K562 (cell line): Measurements from ENCODE around the gene GATAD2B. TPM values are rescaled to one million over a fixed set of nuclear protein-coding genes. Genes with fewer than 3 reads are reported as not detected.

ENCODE experiments used
- CHD1 ChIP-seq: fragments of 200-600 bp; sonication (generic); IDR thresholded peaks from one replicate; pipeline ENCODE4 v1.6.1; 2012; ENCODE audit warnings: mild to moderate bottlenecking, moderate library complexity, low read length, inconsistent platforms
- ETV5 ChIP-seq: sonication (generic); formaldehyde crosslinking; IDR thresholded peaks from 2 replicates; pipeline ENCODE4 v1.4.0; 2020; ENCODE audit warnings: low read depth, mild to moderate bottlenecking, missing genetic modification reagents
- FIP1L1 ChIP-seq: fragments of 200-400 bp; formaldehyde crosslinking; IDR thresholded peaks from 2 replicates; pipeline ENCODE4 v1.6.1; 2018; ENCODE audit warnings: mild to moderate bottlenecking, low read depth, low read length; ENCODE audit not compliant: poor library complexity, severe bottlenecking
- HNRNPK ChIP-seq: fragments of 200-400 bp; formaldehyde crosslinking; IDR thresholded peaks from one replicate; pipeline ENCODE4 v1.6.1; 2018; ENCODE audit warnings: mild to moderate bottlenecking, low read depth, low read length; ENCODE audit not compliant: poor library complexity, severe bottlenecking
- MAZ ChIP-seq, 2 experiments: fragments of 450-650 bp in 1 of 2; sonication (generic) in 1 of 2; formaldehyde crosslinking; IDR thresholded peaks in 1 of 2; conservative IDR thresholded peaks in 1 of 2; 2 replicates each; pipeline versions ENCODE4 v1.4.0 to v1.5.0; 2020; ENCODE audit warnings: mild to moderate bottlenecking in 1 of 2, missing genetic modification reagents in 1 of 2
- POLR2AphosphoS2 ChIP-seq: IDR thresholded peaks from 2 replicates; pipeline ENCODE4 v1.6.1; 2012; ENCODE audit warnings: low read length, improper control_type of control experiment
- ZNF717 ChIP-seq: fragments of 250-450 bp; sonication (Bioruptor Pico); IDR thresholded peaks from 2 replicates; pipeline ENCODE4 v1.5.0; 2021
- polyA plus RNA-seq, 8 experiments: library from polyadenylated mRNA; depleted of rRNA in 4 of 8; stranded (reverse) in 5 of 8; unstranded in 3 of 8; fragments of >200 nt; fragmentation: Nextera tagmentation in 2 of 8; fragmentation: Illumina TruSeq in 1 of 8; extraction: Ambion mirVana in 2 of 8; extraction: Trizol in 1 of 8; gene quantifications; 2 replicates each; pipeline versions ENCODE4 v1.2.1 to v1.2.3, GENCODE V29; 2011 to 2014; ENCODE audit warnings: inconsistent platforms in 1 of 8, missing spikeins in 1 of 8
- total RNA-seq, 7 experiments: library from RNA; depleted of rRNA in 6 of 7; stranded (reverse); fragments of >200 nt in 6 of 7; fragmentation: Illumina TruSeq in 2 of 7; extraction: Trizol in 2 of 7; gene quantifications; 2 replicates each; pipeline versions ENCODE4 v1.2.1 to v1.2.3, GENCODE V29; 2011 to 2021; ENCODE audit warnings: low replicate concordance in 1 of 7
- TF ChIP-seq, protein P1 (sequence below): fragments of 450-650 bp; formaldehyde crosslinking; IDR thresholded peaks from 2 replicates; pipeline ENCODE4 v1.4.0; 2022; ENCODE audit warnings: missing genetic modification characterization
- TF ChIP-seq, protein P2 (sequence below): fragments of 200-400 bp; formaldehyde crosslinking; IDR thresholded peaks from 2 replicates; pipeline ENCODE4 v1.6.1; 2017; ENCODE audit warnings: mild to moderate bottlenecking, low read depth, low read length, moderate library complexity
- TF ChIP-seq, protein P3 (sequence below): fragments of 450-650 bp; IDR thresholded peaks from 2 replicates; pipeline ENCODE4 v1.6.1; 2018; ENCODE audit not compliant: partially characterized antibody
- TF ChIP-seq, protein P4 (sequence below), 2 experiments: fragments of 450-650 bp; IDR thresholded peaks; 2 replicates each; pipeline ENCODE4 v1.6.1; 2018; ENCODE audit warnings: mild to moderate bottlenecking in 2 of 2, low read depth in 1 of 2; ENCODE audit not compliant: partially characterized antibody in 2 of 2
- TF ChIP-seq, protein P5 (sequence below): sonication (generic); formaldehyde crosslinking; IDR thresholded peaks from 2 replicates; pipeline ENCODE4 v1.8.0; 2023; ENCODE audit warnings: mild to moderate bottlenecking, missing genetic modification reagents

The GATAD2B gene
- total and polyA plus RNA-seq, 9 of the 15 experiments (the other 6 are each of a cell fraction or from before 2014, with no cell fraction given): 1.5 to 40.2 (median 4.9) TPM

DNA sequence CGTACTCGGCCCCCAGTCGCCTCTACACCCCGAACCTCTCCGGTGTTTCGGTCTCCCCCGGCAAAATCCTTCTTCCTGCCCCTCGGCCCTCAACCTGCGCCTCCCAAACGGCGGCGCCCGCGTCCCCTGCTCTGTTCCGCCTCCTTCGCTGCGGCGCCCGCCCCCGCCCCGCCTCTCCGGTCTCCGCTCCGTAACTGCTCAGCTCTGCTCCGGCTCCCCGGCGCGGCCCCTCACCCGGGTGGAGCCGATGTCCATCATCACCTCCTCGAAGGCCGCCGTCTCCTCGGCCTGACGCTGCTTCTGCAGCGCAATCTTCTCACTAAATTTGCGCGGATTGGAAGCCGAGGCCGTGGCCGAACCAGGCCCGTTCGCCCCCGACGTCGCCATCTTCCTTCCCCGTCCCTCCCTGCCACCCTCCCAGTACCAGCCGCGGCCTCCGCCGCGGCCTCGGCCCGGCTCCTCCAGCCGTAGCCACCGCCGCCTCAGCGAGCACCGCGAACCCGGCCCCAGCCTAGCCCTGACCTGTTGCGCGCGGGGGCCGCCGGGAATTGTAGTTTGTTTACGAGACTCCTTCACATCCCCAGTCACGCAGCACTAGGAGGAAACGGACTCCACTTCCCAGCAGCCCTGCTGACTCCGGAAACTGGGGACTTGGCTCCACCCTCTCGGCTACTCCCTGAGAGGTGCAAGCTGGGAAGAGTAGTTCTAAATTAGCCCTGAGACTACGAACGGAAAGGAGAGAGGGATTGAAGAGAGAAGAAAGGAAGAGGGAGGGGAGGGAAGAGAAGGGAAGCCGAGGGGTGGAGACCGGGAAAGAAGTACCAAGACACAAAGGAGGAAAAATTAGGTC lies 35.6 kb upstream of the GATAD2B start, which contains the start of gene CRTC2 (continued):
- TF ChIP-seq FIP1L1 (peak; percentile 80), POLR2AphosphoS2 (peak; percentile 92), CHD1 (peak; percentile 86), HNRNPK (no peak), ETV5 (CRISPR knock-in tag) (peak; percentile 95), MAZ (CRISPR knock-in tag; conservative IDR thresholded peaks at IDR 0.05 in 1 of 2, IDR thresholded peaks at IDR 0.05 in 1 of 2) (peak; percentile 43 to 84), ZNF717 (CRISPR knock-in tag) (no peak)
- TF ChIP-seq, protein P1, sequence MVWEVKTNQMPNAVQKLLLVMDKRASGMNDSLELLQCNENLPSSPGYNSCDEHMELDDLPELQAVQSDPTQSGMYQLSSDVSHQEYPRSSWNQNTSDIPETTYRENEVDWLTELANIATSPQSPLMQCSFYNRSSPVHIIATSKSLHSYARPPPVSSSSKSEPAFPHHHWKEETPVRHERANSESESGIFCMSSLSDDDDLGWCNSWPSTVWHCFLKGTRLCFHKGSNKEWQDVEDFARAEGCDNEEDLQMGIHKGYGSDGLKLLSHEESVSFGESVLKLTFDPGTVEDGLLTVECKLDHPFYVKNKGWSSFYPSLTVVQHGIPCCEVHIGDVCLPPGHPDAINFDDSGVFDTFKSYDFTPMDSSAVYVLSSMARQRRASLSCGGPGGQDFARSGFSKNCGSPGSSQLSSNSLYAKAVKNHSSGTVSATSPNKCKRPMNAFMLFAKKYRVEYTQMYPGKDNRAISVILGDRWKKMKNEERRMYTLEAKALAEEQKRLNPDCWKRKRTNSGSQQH: peak; percentile 72
- TF ChIP-seq, protein P2, sequence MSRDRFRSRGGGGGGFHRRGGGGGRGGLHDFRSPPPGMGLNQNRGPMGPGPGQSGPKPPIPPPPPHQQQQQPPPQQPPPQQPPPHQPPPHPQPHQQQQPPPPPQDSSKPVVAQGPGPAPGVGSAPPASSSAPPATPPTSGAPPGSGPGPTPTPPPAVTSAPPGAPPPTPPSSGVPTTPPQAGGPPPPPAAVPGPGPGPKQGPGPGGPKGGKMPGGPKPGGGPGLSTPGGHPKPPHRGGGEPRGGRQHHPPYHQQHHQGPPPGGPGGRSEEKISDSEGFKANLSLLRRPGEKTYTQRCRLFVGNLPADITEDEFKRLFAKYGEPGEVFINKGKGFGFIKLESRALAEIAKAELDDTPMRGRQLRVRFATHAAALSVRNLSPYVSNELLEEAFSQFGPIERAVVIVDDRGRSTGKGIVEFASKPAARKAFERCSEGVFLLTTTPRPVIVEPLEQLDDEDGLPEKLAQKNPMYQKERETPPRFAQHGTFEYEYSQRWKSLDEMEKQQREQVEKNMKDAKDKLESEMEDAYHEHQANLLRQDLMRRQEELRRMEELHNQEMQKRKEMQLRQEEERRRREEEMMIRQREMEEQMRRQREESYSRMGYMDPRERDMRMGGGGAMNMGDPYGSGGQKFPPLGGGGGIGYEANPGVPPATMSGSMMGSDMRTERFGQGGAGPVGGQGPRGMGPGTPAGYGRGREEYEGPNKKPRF: no peak
- TF ChIP-seq, protein P3, sequence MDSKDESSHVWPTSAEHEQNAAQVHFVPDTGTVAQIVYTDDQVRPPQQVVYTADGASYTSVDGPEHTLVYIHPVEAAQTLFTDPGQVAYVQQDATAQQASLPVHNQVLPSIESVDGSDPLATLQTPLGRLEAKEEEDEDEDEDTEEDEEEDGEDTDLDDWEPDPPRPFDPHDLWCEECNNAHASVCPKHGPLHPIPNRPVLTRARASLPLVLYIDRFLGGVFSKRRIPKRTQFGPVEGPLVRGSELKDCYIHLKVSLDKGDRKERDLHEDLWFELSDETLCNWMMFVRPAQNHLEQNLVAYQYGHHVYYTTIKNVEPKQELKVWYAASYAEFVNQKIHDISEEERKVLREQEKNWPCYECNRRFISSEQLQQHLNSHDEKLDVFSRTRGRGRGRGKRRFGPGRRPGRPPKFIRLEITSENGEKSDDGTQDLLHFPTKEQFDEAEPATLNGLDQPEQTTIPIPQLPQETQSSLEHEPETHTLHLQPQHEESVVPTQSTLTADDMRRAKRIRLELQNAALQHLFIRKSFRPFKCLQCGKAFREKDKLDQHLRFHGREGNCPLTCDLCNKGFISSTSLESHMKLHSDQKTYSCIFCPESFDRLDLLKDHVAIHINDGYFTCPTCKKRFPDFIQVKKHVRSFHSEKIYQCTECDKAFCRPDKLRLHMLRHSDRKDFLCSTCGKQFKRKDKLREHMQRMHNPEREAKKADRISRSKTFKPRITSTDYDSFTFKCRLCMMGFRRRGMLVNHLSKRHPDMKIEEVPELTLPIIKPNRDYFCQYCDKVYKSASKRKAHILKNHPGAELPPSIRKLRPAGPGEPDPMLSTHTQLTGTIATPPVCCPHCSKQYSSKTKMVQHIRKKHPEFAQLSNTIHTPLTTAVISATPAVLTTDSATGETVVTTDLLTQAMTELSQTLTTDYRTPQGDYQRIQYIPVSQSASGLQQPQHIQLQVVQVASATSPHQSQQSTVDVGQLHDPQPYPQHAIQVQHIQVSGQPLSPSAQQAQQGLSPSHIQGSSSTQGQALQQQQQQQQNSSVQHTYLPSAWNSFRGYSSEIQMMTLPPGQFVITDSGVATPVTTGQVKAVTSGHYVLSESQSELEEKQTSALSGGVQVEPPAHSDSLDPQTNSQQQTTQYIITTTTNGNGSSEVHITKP: peak; percentile 53
- TF ChIP-seq, protein P4, sequence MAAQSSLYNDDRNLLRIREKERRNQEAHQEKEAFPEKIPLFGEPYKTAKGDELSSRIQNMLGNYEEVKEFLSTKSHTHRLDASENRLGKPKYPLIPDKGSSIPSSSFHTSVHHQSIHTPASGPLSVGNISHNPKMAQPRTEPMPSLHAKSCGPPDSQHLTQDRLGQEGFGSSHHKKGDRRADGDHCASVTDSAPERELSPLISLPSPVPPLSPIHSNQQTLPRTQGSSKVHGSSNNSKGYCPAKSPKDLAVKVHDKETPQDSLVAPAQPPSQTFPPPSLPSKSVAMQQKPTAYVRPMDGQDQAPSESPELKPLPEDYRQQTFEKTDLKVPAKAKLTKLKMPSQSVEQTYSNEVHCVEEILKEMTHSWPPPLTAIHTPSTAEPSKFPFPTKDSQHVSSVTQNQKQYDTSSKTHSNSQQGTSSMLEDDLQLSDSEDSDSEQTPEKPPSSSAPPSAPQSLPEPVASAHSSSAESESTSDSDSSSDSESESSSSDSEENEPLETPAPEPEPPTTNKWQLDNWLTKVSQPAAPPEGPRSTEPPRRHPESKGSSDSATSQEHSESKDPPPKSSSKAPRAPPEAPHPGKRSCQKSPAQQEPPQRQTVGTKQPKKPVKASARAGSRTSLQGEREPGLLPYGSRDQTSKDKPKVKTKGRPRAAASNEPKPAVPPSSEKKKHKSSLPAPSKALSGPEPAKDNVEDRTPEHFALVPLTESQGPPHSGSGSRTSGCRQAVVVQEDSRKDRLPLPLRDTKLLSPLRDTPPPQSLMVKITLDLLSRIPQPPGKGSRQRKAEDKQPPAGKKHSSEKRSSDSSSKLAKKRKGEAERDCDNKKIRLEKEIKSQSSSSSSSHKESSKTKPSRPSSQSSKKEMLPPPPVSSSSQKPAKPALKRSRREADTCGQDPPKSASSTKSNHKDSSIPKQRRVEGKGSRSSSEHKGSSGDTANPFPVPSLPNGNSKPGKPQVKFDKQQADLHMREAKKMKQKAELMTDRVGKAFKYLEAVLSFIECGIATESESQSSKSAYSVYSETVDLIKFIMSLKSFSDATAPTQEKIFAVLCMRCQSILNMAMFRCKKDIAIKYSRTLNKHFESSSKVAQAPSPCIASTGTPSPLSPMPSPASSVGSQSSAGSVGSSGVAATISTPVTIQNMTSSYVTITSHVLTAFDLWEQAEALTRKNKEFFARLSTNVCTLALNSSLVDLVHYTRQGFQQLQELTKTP (IDR thresholded peaks at IDR 0.05; ENCODE audit: low read depth in 1 of 2, partially characterized antibody in 2 of 2): peak in 1 of 2 experiments; percentile 100
- TF ChIP-seq, protein P5, sequence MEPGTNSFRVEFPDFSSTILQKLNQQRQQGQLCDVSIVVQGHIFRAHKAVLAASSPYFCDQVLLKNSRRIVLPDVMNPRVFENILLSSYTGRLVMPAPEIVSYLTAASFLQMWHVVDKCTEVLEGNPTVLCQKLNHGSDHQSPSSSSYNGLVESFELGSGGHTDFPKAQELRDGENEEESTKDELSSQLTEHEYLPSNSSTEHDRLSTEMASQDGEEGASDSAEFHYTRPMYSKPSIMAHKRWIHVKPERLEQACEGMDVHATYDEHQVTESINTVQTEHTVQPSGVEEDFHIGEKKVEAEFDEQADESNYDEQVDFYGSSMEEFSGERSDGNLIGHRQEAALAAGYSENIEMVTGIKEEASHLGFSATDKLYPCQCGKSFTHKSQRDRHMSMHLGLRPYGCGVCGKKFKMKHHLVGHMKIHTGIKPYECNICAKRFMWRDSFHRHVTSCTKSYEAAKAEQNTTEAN (CRISPR knock-in tag): no peak
